ENCODE data around the gene WFDC8. TPM values are rescaled to one million over a fixed set of nuclear protein-coding genes. Genes with fewer than 3 reads are reported as not detected.
"Not testable (repeated sequence)": the region's sequence is repeated elsewhere in the genome, so short reads cannot be mapped to it uniquely, and the experiment has no call there.

The WFDC8 gene
- total RNA-seq, 1 donor from 2014 or later = not detected

- no peaks in the 10 kb centered on the region for H3K9me3 ChIP-seq
- ATAC-seq = peak; percentile 48 to 58
- H3K4me3 ChIP-seq = no peak overlapping the region
- peak overlapping the region; percentile 27 for H3K27ac ChIP-seq
- peaks cover 5% of the 10 kb centered on the region for H3K4me1 ChIP-seq
- intact Hi-C loops (cut with DNase I) = no loop called here
- no peaks in the 10 kb centered on the region for H3K27me3 ChIP-seq (ENCODE audit: low read depth)
- TF ChIP-seq, protein P1, sequence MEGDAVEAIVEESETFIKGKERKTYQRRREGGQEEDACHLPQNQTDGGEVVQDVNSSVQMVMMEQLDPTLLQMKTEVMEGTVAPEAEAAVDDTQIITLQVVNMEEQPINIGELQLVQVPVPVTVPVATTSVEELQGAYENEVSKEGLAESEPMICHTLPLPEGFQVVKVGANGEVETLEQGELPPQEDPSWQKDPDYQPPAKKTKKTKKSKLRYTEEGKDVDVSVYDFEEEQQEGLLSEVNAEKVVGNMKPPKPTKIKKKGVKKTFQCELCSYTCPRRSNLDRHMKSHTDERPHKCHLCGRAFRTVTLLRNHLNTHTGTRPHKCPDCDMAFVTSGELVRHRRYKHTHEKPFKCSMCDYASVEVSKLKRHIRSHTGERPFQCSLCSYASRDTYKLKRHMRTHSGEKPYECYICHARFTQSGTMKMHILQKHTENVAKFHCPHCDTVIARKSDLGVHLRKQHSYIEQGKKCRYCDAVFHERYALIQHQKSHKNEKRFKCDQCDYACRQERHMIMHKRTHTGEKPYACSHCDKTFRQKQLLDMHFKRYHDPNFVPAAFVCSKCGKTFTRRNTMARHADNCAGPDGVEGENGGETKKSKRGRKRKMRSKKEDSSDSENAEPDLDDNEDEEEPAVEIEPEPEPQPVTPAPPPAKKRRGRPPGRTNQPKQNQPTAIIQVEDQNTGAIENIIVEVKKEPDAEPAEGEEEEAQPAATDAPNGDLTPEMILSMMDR (IDR thresholded peaks at IDR 0.05) = no peak
- no peak for DNase-seq
- no peaks in the 10 kb centered on the region for H3K36me3 ChIP-seq
Measured at GRCh38 chr20:45575931-45576330, 3.2 kb downstream of the WFDC8 start.

DNA sequence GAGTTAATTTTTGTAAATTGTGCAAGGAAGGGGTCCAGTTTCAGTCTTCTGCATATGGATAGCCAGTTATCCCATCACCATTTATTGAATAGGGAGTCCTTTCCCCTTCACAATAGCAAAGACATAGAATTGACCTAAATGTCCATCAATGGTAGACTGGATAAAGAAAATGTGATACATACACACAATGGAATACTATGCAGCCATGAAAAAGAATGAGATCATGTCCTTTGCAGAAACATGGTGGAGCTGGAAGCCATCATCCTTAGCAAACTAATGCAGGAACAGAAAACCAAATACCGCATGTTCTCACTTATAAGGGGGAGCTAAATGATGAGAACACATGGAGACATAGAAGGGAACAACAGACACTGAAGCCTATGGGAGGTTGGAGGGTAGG, 9.4 kb downstream of the WFDC8 start:
- not testable (repeated sequence) for H3K4me3 ChIP-seq

DNA sequence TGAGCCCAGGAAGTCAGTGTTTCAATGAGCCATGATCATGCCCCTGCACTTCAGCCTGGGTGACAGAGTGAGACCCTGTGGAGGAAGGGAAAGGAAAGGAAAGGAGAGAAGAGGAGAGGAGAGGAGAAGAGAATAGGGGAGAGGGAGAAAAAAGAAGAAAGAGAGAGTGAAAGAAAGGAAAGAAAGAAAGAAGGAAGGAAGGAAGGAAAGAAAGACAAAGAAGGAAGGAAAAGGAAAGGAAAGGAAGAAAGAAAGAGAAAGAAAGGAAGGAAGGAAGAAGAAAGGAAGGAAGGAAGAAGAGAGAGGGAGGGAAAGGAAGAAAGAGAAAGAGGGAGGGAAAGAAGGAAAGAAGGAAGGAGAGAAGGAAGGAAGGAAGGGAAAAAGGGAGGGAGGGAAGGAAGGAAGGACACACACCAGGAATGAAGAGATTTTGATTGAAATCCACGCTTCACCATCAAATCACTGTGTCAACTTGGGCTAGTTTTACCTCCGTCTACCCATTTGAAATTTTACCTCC, 14.3 kb downstream of the WFDC8 start:
- Histone ChIP-seq H3K4me3 (no peak overlapping the region), H3K27me3 (ENCODE audit: low read depth) (no peaks in the 10 kb centered on the region), H3K36me3 (no peaks in the 10 kb centered on the region), H3K9me3 (no peaks in the 10 kb centered on the region), H3K27ac (no peak overlapping the region), H3K4me1 (no peaks in the 10 kb centered on the region)
- no peak for ATAC-seq
- DNase-seq = no peak
- TF ChIP-seq, protein P1 (IDR thresholded peaks at IDR 0.05) = no peak
- intact Hi-C loops (cut with DNase I) = no loop called here

More for the DNA sequence above, 9.4 kb downstream of the WFDC8 start:
- DNase-seq; ATAC-seq; H3K4me1 ChIP-seq; H3K27ac ChIP-seq; H3K9me3 ChIP-seq; intact Hi-C loops (cut with DNase I); H3K27me3 ChIP-seq (ENCODE audit: low read depth); H3K36me3 ChIP-seq: not testable (repeated sequence)

DNA sequence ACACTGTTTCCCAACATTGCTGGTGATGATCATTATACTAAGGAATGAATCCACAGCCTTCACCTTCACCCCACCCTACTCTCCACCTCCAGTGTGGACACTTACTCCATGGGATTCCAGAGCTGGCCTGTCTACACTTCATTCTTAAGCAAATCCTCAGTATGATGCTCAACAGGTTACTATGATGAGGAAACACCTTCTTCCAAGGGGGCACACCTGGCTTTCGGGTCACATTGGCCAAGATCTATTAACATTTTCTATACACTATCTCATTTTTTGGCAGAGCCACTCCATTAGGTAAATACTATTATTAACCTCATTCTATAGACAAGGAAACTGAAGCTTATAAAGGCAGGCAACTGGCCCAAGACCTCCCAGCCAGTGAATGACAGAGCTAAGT, 23.9 kb downstream of the WFDC8 start:
- TF ChIP-seq, protein P1 (IDR thresholded peaks at IDR 0.05) = no peak
- Histone ChIP-seq H3K36me3 (no peaks in the 10 kb centered on the region), H3K9me3 (no peaks in the 10 kb centered on the region), H3K27me3 (ENCODE audit: low read depth) (no peaks in the 10 kb centered on the region), H3K27ac (no peak overlapping the region), H3K4me1 (no peaks in the 10 kb centered on the region), H3K4me3 (no peak overlapping the region)
- intact Hi-C loops (cut with DNase I) = no loop called here
- DNase-seq (no peak), ATAC-seq (no peak)

- intact Hi-C loops (cut with DNase I) = no loop called here
- Histone ChIP-seq H3K4me3 (no peak overlapping the region), H3K36me3 (no peaks in the 10 kb centered on the region), H3K4me1 (no peaks in the 10 kb centered on the region), H3K27ac (no peak overlapping the region), H3K27me3 (ENCODE audit: low read depth) (no peaks in the 10 kb centered on the region), H3K9me3 (no peaks in the 10 kb centered on the region)
- ATAC-seq = no peak
- TF ChIP-seq, protein P1 (IDR thresholded peaks at IDR 0.05) = no peak
- no peak for DNase-seq
Measured at GRCh38 chr20:45552456-45552855, 26.6 kb downstream of the WFDC8 start.

DNA sequence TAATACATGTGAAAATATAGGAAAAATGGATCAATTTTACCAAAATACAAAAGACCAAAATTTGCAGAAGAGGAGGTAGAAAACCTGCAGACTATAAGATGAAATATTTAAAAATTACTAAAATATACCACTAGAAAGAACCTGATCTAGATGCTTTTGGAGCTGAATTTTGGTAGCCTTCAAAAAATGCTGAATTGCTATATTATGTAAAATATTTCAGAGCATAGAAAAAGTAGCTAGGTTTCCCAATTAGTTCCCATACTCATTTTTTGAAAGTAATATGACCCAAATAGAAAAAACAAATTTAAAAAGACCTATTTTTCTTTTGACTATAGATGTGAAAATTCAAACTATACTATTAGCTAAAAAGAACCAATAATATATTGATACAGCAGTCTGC, 28.3 kb downstream of the WFDC8 start:
- H3K4me3 ChIP-seq = no peak overlapping the region
- no peaks in the 10 kb centered on the region for H3K27me3 ChIP-seq (ENCODE audit: low read depth)
- no peaks in the 10 kb centered on the region for H3K4me1 ChIP-seq
- ATAC-seq (no peak), DNase-seq (no peak)
- H3K9me3 ChIP-seq = no peaks in the 10 kb centered on the region
- TF ChIP-seq, protein P1 (IDR thresholded peaks at IDR 0.05) = no peak
- no peaks in the 10 kb centered on the region for H3K36me3 ChIP-seq
- intact Hi-C loops (cut with DNase I) = no loop called here
- no peak overlapping the region for H3K27ac ChIP-seq

Measured in lower lobe of right lung (tissue), 2 donors.